PC-3 (cell line): ENCODE results near the gene ATG4A.

Source experiments
- CTCF ChIP-seq: fragments of 300-600 bp; sonication (generic); conservative IDR thresholded peaks from 2 replicates; pipeline ENCODE4 v1.5.1; 2017; ENCODE audit warnings: antibody characterized with exemption, low read depth, mild to moderate bottlenecking, low read length
- EZH2 ChIP-seq: fragments of 300-600 bp; sonication (generic); IDR thresholded peaks from one replicate; pipeline ENCODE4 v1.6.1; 2017; ENCODE audit warnings: antibody characterized with exemption, mild to moderate bottlenecking, low read length; ENCODE audit not compliant: unreplicated experiment
- EZH2phosphoT487 ChIP-seq: fragments of 300-600 bp; sonication (generic); IDR thresholded peaks from 2 replicates; pipeline ENCODE4 v1.6.1; 2018; ENCODE audit warnings: mild to moderate bottlenecking, antibody characterized with exemption, low read length, borderline replicate concordance

DNA sequence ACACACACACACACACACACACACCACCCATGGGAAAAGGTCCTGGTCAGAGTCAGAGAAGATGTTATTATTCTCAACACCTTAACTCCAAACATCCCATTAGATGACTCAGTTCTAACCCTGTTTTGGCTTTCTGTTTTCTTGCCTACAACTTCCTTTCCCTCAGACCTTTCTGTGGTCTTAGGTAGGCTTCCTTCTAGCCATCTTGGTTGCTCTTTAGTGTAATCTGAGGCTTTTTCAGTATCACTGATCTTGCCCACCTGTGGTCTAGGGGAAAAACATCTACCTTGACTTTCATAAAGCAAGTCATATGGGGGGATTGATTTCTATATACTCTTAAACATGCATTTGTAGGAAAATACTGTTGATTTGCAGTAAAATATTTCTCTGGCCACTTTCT is 56.9 kb downstream of the ATG4A start:
- TF ChIP-seq CTCF (no peak), EZH2phosphoT487 (no peak), EZH2 (no peak)
